OCI-LY7 (cell line): ENCODE results near the gene KRTAP9-9. TPM values are rescaled to one million over a fixed set of nuclear protein-coding genes. Genes with fewer than 3 reads are reported as not detected.
"Not testable (repeated sequence)": the region's sequence is repeated elsewhere in the genome, so short reads cannot be mapped to it uniquely, and the experiment has no call there.

Source experiments
- Bru-seq: library from RNA; stranded (reverse); fragments of 400-500 nt; gene quantifications from one replicate; lab custom pipeline; 2021; lab: Mats Ljungman, UMichigan
- BruChase-seq, 2 experiments: library from RNA; stranded (reverse); fragments of 400-500 nt; gene quantifications; one replicate each; lab custom pipeline; 2021; lab: Mats Ljungman, UMichigan
- BruUV-seq: library from RNA; stranded (reverse); fragments of 400-500 nt; replicated peaks from 2 replicates; lab custom pipeline; 2021; lab: Mats Ljungman, UMichigan
- CTCF ChIA-PET: fragments of 300-600 bp; sonication (Branson Sonifier 250); formaldehyde crosslinking; loops from one replicate; lab custom pipeline; 2022; ENCODE audit warnings: antibody characterized with exemption; ENCODE audit not compliant: unreplicated experiment; lab: Charles Lee
- POLR2A ChIA-PET: fragments of 300-600 bp; sonication (Branson Sonifier 250); formaldehyde crosslinking; loops from one replicate; lab custom pipeline; 2022; ENCODE audit warnings: antibody characterized with exemption; lab: Charles Lee
- DNase-seq: peaks from one replicate; pipeline ENCODE4 v3.0.0-alpha.2; 2015; ENCODE audit warnings: low spot score
- H2AFZ ChIP-seq: fragments of 200-600 bp; sonication (generic), shearing (Covaris generic); 2 replicates; pipeline ENCODE4 v1.6.1; 2014; ENCODE audit warnings: mild to moderate bottlenecking, antibody characterized with exemption, low read length, moderate library complexity
- H3K27ac ChIP-seq: fragments of 200-600 bp; sonication (generic); 2 replicates; pipeline ENCODE4 v1.5.1; 2014; ENCODE audit warnings: mixed run types, low read depth, mild to moderate bottlenecking, moderate library complexity, low read length, inconsistent platforms; ENCODE audit not compliant: poor library complexity, severe bottlenecking
- H3K36me3 ChIP-seq: fragments of 200-600 bp; sonication (generic); 2 replicates; pipeline ENCODE4 v1.6.1; 2014; ENCODE audit warnings: mild to moderate bottlenecking, antibody characterized with exemption, low read length, moderate library complexity, mixed read lengths; ENCODE audit not compliant: insufficient read depth
- H3K4me1 ChIP-seq: fragments of 200-600 bp; sonication (generic); 2 replicates; pipeline ENCODE4 v1.5.1; 2014; ENCODE audit warnings: mild to moderate bottlenecking, low read length; ENCODE audit not compliant: insufficient read depth, poor library complexity, severe bottlenecking
- H3K4me2 ChIP-seq: fragments of 200-600 bp; sonication (generic); 2 replicates; pipeline ENCODE4 v1.6.1; 2014; ENCODE audit warnings: mild to moderate bottlenecking, low read length
- H3K4me3 ChIP-seq: fragments of 200-600 bp; sonication (generic); 2 replicates; pipeline ENCODE4 v1.5.1; 2014; ENCODE audit warnings: mild to moderate bottlenecking, low read depth, low read length; ENCODE audit not compliant: poor library complexity, severe bottlenecking
- H3K79me2 ChIP-seq: fragments of 200-600 bp; sonication (generic); 2 replicates; pipeline ENCODE4 v1.6.1; 2016; ENCODE audit warnings: low read depth, mild to moderate bottlenecking, low read length, moderate library complexity, mixed read lengths; ENCODE audit not compliant: insufficient read depth
- H3K9me2 ChIP-seq: fragments of 200-600 bp; sonication (generic); 2 replicates; pipeline ENCODE4 v1.6.1; 2016; ENCODE audit warnings: mild to moderate bottlenecking, low read length, mixed read lengths; ENCODE audit not compliant: insufficient read depth
- H3K9me3 ChIP-seq: fragments of 200-600 bp; sonication (generic); 2 replicates; pipeline ENCODE4 v1.6.1; 2014; ENCODE audit warnings: mild to moderate bottlenecking, mixed run types, low read length, mixed read lengths
- H4K20me1 ChIP-seq: fragments of 200-600 bp; sonication (generic); 2 replicates; pipeline ENCODE4 v1.6.1; 2014; ENCODE audit warnings: mild to moderate bottlenecking, antibody characterized with exemption, low read length, moderate library complexity, mixed read lengths; ENCODE audit not compliant: insufficient read depth
- EZH2phosphoT487 ChIP-seq: fragments of 200-600 bp; sonication (generic); IDR thresholded peaks from 2 replicates; pipeline ENCODE4 v1.6.1; 2018; ENCODE audit warnings: low read depth, borderline replicate concordance, mild to moderate bottlenecking, mixed run types, antibody characterized with exemption, low read length, moderate library complexity, mixed read lengths
- intact Hi-C: fragments of 100-400 bp; cut with micrococcal nuclease; formaldehyde crosslinking; loops from one replicate; pipeline ENCODE4 v1.10.0; 2022; ENCODE audit not compliant: unreplicated experiment
- long read RNA-seq: library from polyadenylated mRNA; stranded (forward); transcript quantifications from one replicate; pipeline ENCODE4 v2.0.0, GENCODE V29; 2022
- total RNA-seq, 2 experiments: library from RNA; depleted of rRNA in 1 of 2; stranded (reverse); fragments of >200 nt in 1 of 2; shearing (Covaris generic) in 1 of 2; gene quantifications; 2 replicates each; pipeline ENCODE4 v1.2.3, GENCODE V29; 2014 to 2022
- TF ChIP-seq, protein P1 (sequence below): fragments of 200-600 bp; sonication (generic); conservative IDR thresholded peaks from 2 replicates; pipeline ENCODE4 v1.5.1; 2014; ENCODE audit warnings: mild to moderate bottlenecking, antibody characterized with exemption, low read length, moderate library complexity, mixed read lengths

KRTAP9-9 gene
- total RNA-seq (2014; rRNA removed; shearing (Covaris generic)) (not detected in 2 replicates), total RNA-seq (2022) (not detected in 2 replicates), Bru-seq, nascent RNA (not detected), BruChase-seq, experiment 1, labeled RNA remaining after a 6-hour chase (not detected), BruChase-seq, experiment 2, labeled RNA remaining after a 2-hour chase (not detected)
- long read RNA-seq = 0 reads

DNA sequence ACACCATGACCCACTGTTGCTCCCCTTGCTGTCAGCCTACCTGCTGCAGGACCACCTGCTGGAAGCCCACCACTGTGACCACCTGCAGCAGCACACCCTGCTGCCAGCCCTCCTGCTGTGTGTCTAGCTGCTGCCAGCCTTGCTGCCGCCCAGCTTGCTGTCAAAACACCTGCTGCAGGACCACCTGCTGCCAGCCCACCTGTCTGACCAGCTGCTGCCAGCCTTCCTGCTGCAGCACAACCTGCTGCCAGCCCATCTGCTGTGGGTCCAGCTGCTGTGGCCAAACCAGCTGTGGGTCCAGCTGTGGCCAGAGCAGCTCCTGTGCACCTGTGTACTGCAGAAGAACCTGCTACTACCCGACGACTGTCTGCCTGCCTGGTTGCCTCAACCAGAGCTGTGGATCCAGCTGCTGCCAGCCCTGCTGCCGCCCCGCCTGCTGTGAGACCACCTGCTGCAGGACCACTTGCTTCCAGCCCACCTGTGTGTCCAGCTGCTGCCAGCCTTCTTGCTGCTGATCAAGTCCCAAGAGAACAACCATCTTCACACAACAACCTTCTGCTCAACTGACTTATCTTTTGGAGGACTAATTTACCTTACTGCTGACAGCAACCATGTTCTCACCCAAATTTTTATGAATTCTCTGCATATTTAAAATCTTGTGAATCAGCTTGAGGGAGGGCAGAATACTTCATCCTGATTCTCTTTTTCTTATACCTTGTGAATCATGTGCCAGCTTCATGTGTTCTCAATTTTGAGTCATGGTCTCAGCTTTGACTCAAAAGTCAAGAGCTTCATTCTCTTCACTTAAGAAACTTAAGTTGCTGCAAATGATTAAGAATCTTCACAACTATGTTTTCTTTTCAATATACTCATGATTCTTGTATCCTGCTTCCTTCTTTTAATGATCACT lies at the start of gene KRTAP9-9:
Gene KRTAP9-9 (plus strand): TSS at position 4 of the 910 bp plus-strand sequence.
- H3K27ac ChIP-seq, CTCF ChIA-PET, H3K9me3 ChIP-seq, H2AFZ ChIP-seq, H3K4me3 ChIP-seq, H3K4me2 ChIP-seq, H3K79me2 ChIP-seq, H3K4me1 ChIP-seq, H3K36me3 ChIP-seq, H4K20me1 ChIP-seq, H3K9me2 ChIP-seq, DNase-seq, intact Hi-C loops, BruUV-seq: not testable (repeated sequence)
- POLR2A ChIA-PET = interaction anchor here (0.6 kb wide), 2 partner anchors 55 to 1689 kb away, joined by 3 read pairs; no protein-coding TSS in a partner anchor

DNA sequence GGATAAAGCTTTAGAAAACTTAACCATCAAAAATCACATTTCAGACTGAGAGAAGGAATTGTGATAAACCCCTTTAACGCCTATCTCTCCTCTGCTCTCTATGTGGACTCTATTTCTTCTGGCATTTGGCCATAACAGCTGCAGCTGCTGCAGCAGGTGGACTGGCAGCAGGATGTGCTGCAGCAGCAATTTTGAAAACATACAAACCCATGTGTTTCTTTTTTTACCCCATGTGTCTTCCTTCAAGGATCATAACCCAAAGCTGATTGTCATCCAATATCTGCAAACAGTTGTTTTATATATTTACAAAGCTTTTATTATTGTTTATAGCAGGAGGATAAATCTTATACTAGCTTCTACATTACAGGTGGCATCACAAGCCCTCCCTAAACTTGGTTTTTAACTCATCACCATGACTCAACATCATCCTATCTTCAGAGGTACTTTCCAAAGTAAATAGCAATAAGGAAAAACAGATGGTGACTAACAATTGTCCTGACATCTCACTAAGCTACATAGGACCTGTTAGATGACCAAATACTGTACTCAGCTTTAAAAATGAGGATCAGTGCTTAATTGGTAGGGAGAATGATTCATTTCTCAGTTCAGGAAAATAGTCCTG lies 43.2 kb upstream of the KRTAP9-9 start:
- Histone ChIP-seq H2AFZ (no peak overlapping the region), H4K20me1 (no peaks in the 10 kb centered on the region), H3K4me2 (no peak overlapping the region), H3K9me2 (no peaks in the 10 kb centered on the region), H3K4me1 (no peaks in the 10 kb centered on the region), H3K79me2 (no peaks in the 10 kb centered on the region), H3K36me3 (no peaks in the 10 kb centered on the region), H3K27ac (no peak overlapping the region), H3K9me3 (no peaks in the 10 kb centered on the region), H3K4me3 (no peak overlapping the region)
- ChIA-PET CTCF (no interaction called here), POLR2A (no interaction called here)
- no TSS peak for BruUV-seq
- intact Hi-C loops = no loop called here
- TF ChIP-seq, protein P1, sequence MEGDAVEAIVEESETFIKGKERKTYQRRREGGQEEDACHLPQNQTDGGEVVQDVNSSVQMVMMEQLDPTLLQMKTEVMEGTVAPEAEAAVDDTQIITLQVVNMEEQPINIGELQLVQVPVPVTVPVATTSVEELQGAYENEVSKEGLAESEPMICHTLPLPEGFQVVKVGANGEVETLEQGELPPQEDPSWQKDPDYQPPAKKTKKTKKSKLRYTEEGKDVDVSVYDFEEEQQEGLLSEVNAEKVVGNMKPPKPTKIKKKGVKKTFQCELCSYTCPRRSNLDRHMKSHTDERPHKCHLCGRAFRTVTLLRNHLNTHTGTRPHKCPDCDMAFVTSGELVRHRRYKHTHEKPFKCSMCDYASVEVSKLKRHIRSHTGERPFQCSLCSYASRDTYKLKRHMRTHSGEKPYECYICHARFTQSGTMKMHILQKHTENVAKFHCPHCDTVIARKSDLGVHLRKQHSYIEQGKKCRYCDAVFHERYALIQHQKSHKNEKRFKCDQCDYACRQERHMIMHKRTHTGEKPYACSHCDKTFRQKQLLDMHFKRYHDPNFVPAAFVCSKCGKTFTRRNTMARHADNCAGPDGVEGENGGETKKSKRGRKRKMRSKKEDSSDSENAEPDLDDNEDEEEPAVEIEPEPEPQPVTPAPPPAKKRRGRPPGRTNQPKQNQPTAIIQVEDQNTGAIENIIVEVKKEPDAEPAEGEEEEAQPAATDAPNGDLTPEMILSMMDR = no peak
- TF ChIP-seq EZH2phosphoT487 = no peak
- no peak for DNase-seq

DNA sequence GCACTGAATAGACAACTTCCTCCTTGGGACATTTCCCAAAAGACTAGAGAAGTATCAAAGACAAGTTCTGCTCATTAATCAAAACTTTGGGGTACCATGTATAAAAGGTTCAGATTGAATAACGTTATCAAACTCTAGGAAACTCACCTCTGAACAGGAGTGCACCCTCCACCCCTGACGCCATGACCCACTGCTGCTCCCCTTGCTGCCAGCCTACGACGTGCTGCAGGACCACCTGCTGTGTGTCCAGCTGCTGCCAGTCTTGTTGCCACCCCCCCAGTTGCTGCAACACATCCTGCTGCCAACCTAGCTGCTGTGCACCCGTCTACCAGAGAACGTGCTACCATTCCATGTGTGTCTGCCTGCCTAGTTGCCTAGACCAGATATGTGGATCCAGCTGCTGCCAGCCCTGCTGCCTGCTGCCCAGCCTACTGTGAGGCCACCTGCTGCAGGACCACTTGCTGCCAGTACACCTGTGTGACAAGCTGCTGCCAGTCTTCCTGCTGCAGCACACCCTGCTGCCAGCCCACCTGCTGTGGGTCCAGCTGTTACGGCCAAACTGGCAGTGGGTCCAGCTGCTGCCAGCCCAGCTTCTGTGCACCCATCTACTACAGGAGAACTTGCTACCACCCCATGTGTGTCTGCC lies 42.5 kb upstream of the KRTAP9-9 start:
- no peak overlapping the region for H3K4me2 ChIP-seq
- BruUV-seq = no TSS peak
- no peak for DNase-seq
- H4K20me1 ChIP-seq = no peaks in the 10 kb centered on the region
- no peaks in the 10 kb centered on the region for H3K9me2 ChIP-seq
- intact Hi-C loops = no loop called here
- no peak overlapping the region for H3K27ac ChIP-seq
- H2AFZ ChIP-seq = no peak overlapping the region
- no peaks in the 10 kb centered on the region for H3K36me3 ChIP-seq
- H3K79me2 ChIP-seq = no peaks in the 10 kb centered on the region
- ChIA-PET CTCF (no interaction called here), POLR2A (no interaction called here)
- H3K4me1 ChIP-seq = no peaks in the 10 kb centered on the region
- H3K4me3 ChIP-seq = no peak overlapping the region
- no peaks in the 10 kb centered on the region for H3K9me3 ChIP-seq
- TF ChIP-seq EZH2phosphoT487 = no peak
- TF ChIP-seq, protein P1 = no peak
